AG04450 (cell line): ENCODE measurements around the gene LIMD2. TPM values are rescaled to one million over a fixed set of nuclear protein-coding genes. Genes with fewer than 3 reads are reported as not detected.

Source experiments
- CTCF ChIA-PET: fragments of 300-600, 350-600 bp; formaldehyde crosslinking; extraction: SDS; loops from one replicate; lab custom pipeline; 2022; ENCODE audit warnings: antibody characterized with exemption, inconsistent platforms; lab: Charles Lee
- POLR2A ChIA-PET: fragments of 350-600 bp; formaldehyde crosslinking; extraction: SDS; loops from one replicate; lab custom pipeline; 2021; ENCODE audit warnings: antibody characterized with exemption, inconsistent platforms; lab: Yijun Ruan, JAX
- DNase-seq: peaks from one replicate; pipeline ENCODE4 v3.0.0-alpha.2; 2011; ENCODE audit warnings: low read depth, low spot score
- H3K27ac ChIP-seq: one replicate; pipeline ENCODE4 v1.5.1; 2012; ENCODE audit warnings: low read depth, low read length, control low read depth
- H3K27me3 ChIP-seq: one replicate; pipeline ENCODE4 v1.6.0; 2012; ENCODE audit warnings: low read length; ENCODE audit not compliant: control insufficient read depth, insufficient read depth
- H3K4me3 ChIP-seq: 2 replicates; pipeline ENCODE4 v1.5.1; 2011; ENCODE audit warnings: mild to moderate bottlenecking, low read depth, low read length, control low read depth
- H3K9me3 ChIP-seq: 2 replicates; pipeline ENCODE4 v1.5.1; 2012; ENCODE audit warnings: low read length; ENCODE audit not compliant: control insufficient read depth, insufficient read depth
- polyA plus RNA-seq: library from polyadenylated mRNA; depleted of rRNA; stranded (reverse); fragments of >200 nt; gene quantifications from 2 replicates; pipeline ENCODE4 v1.2.3, GENCODE V29; 2011
- TF ChIP-seq, protein P1 (sequence below): IDR thresholded peaks from 2 replicates; pipeline ENCODE4 v1.5.1; 2011; ENCODE audit warnings: low read depth, low read length, control low read depth, inconsistent platforms

Gene LIMD2
- polyA plus RNA-seq, 1 experiment: 13.4 TPM

- ChIA-PET POLR2A (interaction anchor here (0.5 to 0.8 kb wide), 4 partner anchors 32 to 79 kb away, joined by 3 to 6 read pairs (median 3); partner anchors contain the start of genes DDX42 and MAP3K3), CTCF (no interaction called here)
- no peaks in the 10 kb centered on the region for H3K27me3 ChIP-seq
- no peak overlapping the region for H3K4me3 ChIP-seq
- no peak overlapping the region for H3K27ac ChIP-seq
- H3K9me3 ChIP-seq: no peaks in the 10 kb centered on the region
- TF ChIP-seq, protein P1, sequence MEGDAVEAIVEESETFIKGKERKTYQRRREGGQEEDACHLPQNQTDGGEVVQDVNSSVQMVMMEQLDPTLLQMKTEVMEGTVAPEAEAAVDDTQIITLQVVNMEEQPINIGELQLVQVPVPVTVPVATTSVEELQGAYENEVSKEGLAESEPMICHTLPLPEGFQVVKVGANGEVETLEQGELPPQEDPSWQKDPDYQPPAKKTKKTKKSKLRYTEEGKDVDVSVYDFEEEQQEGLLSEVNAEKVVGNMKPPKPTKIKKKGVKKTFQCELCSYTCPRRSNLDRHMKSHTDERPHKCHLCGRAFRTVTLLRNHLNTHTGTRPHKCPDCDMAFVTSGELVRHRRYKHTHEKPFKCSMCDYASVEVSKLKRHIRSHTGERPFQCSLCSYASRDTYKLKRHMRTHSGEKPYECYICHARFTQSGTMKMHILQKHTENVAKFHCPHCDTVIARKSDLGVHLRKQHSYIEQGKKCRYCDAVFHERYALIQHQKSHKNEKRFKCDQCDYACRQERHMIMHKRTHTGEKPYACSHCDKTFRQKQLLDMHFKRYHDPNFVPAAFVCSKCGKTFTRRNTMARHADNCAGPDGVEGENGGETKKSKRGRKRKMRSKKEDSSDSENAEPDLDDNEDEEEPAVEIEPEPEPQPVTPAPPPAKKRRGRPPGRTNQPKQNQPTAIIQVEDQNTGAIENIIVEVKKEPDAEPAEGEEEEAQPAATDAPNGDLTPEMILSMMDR: no peak
- DNase-seq: no peak
Observed at GRCh38 chr17:63694950-63695773, 4.8 kb downstream of the LIMD2 start.

GRCh38 chr17:63694229-63694949 is 5.5 kb downstream of the LIMD2 start:
- Histone ChIP-seq H3K27ac (no peak overlapping the region), H3K4me3 (no peak overlapping the region), H3K27me3 (no peaks in the 10 kb centered on the region), H3K9me3 (no peaks in the 10 kb centered on the region)
- no peak for DNase-seq
- POLR2A ChIA-PET: interaction anchor here (0.5 to 0.7 kb wide), 3 partner anchors 32 to 79 kb away, joined by 3 to 6 read pairs (median 3); partner anchors contain the start of genes DDX42 and MAP3K3
- CTCF ChIA-PET: no interaction called here
- TF ChIP-seq, protein P1: no peak

DNA sequence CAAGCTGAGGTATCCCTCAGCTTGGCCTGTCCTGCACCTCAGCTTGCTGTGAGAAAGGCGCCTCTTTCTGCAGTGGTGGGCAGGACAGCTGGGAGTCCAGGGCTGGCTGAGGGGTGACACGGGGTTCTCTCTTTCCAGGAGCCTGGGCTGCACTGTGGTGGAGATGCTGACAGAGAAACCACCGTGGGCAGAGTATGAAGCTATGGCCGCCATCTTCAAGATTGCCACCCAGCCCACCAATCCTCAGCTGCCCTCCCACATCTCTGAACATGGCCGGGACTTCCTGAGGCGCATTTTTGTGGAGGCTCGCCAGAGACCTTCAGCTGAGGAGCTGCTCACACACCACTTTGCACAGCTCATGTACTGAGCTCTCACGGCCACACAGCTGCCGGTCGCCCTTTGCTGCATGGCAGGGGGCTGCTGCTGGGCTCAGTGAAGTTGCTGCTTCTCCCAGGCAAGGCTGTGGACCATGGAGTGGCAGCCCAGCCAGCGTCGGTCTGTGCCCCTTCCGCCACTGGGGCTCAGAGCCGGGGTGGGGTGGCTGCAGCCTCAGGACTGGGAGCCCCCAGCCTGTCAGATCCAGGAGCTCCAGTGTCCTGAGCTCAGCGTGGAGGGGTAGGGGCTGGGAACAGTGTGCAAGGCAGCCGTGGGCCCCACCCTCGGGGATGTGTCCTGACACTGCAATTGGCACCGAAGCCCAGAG is 6.4 kb downstream of the LIMD2 start:
- Histone ChIP-seq H3K27ac (no peak overlapping the region), H3K4me3 (no peak overlapping the region), H3K27me3 (no peaks in the 10 kb centered on the region), H3K9me3 (no peaks in the 10 kb centered on the region)
- DNase-seq: no peak
- TF ChIP-seq, protein P1: no peak
- POLR2A ChIA-PET: no interaction called here
- CTCF ChIA-PET: no interaction called here

GRCh38 chr17:63692195-63692816 is 7.6 kb downstream of the LIMD2 start:
- Histone ChIP-seq H3K27me3 (no peaks in the 10 kb centered on the region), H3K9me3 (no peaks in the 10 kb centered on the region), H3K4me3 (no peak overlapping the region), H3K27ac (no peak overlapping the region)
- DNase-seq: no peak
- CTCF ChIA-PET: no interaction called here
- POLR2A ChIA-PET: no interaction called here
- TF ChIP-seq, protein P1: no peak
